HCT116 (cell line): Measurements from ENCODE around the gene TMEM9. TPM values are rescaled to one million over a fixed set of nuclear protein-coding genes. Genes with fewer than 3 reads are reported as not detected.

ENCODE experiments used
- ATAC-seq: fragments of 200-7000 bp; cut with Tn5 transposase; 2 replicates; pipeline ENCODE4 v1.9.1; 2020; ENCODE audit warnings: mild to moderate bottlenecking, moderate library complexity
- BruUV-seq: library from RNA; stranded (reverse); fragments of 400-500 nt; replicated peaks from 2 replicates; lab custom pipeline; 2021; lab: Mats Ljungman, UMichigan
- CTCF ChIA-PET: fragments of 300-600 bp; sonication (Branson Sonifier 250); formaldehyde crosslinking; loops from one replicate; lab custom pipeline; 2021; ENCODE audit warnings: antibody characterized with exemption; lab: Charles Lee
- POLR2A ChIA-PET: fragments of 300-600, 350-600 bp; sonication (Branson Sonifier 250); formaldehyde crosslinking; loops from one replicate; lab custom pipeline; 2021; ENCODE audit warnings: antibody characterized with exemption; lab: Charles Lee
- RAD21 ChIA-PET, 2 experiments: fragments of 300-600 bp; sonication (Branson Sonifier 250); formaldehyde crosslinking; loops; one replicate each; lab custom pipeline; 2023; ENCODE audit warnings: low total read pairs in 2 of 2; ENCODE audit not compliant: uncharacterized antibody in 2 of 2, unreplicated experiment in 2 of 2, low non-redundant PET in 1 of 2; lab: Charles Lee
- DNase-seq: peaks from one replicate; pipeline ENCODE4 v3.0.0-alpha.2; 2010; ENCODE audit warnings: low read depth, low spot score
- H2AFZ ChIP-seq: fragments of 200-600 bp; shearing (Covaris generic), sonication (generic); 2 replicates; pipeline ENCODE4 v1.6.1; 2017; ENCODE audit warnings: low read depth, mixed run types, mixed read lengths, antibody characterized with exemption, low read length; ENCODE audit not compliant: poor library complexity, severe bottlenecking
- H3K27ac ChIP-seq: 2 replicates; pipeline ENCODE4 v1.5.1; 2012; ENCODE audit warnings: low read depth, low read length
- H3K27me3 ChIP-seq: fragments of 200-600 bp; sonication (generic); 2 replicates; pipeline ENCODE4 v1.6.1; 2016; ENCODE audit warnings: mixed run types, low read length, mixed read lengths; ENCODE audit not compliant: insufficient read depth
- H3K36me3 ChIP-seq, 2 experiments: fragments of 200-500 bp in 1 of 2; fragments of 200-600 bp in 1 of 2; sonication (Bioruptor generic) in 1 of 2; sonication (generic) in 1 of 2; 2 replicates each; pipeline versions ENCODE4 v1.5.1 to v1.6.1; 2014 to 2016; ENCODE audit warnings: low read length in 2 of 2, inconsistent platforms in 1 of 2, mixed read lengths in 1 of 2, mixed run types in 1 of 2; ENCODE audit not compliant: insufficient read depth in 2 of 2, control insufficient read depth in 1 of 2
- H3K4me1 ChIP-seq, 2 experiments: fragments of 200-600 bp in 1 of 2; sonication (generic) in 1 of 2; 2 replicates each; pipeline versions ENCODE4 v1.5.1 to v1.6.1; 2012 to 2017; ENCODE audit warnings: low read length in 2 of 2, inconsistent platforms in 1 of 2, mild to moderate bottlenecking in 1 of 2, mixed read lengths in 1 of 2, mixed run types in 1 of 2, moderate library complexity in 1 of 2; ENCODE audit not compliant: insufficient read depth in 2 of 2, control insufficient read depth in 1 of 2
- H3K4me2 ChIP-seq: fragments of 200-600 bp; sonication (generic); 2 replicates; pipeline ENCODE4 v1.6.1; 2017; ENCODE audit warnings: mixed run types, low read length, mixed read lengths
- H3K4me3 ChIP-seq, 2 experiments: fragments of 200-600 bp in 1 of 2; sonication (generic) in 1 of 2; replicated peaks in 1 of 2; 2 replicates each; pipeline ENCODE4 v1.5.1; 2011 to 2016; ENCODE audit warnings: low read length in 2 of 2, control low read depth in 1 of 2, low read depth in 1 of 2, mild to moderate bottlenecking in 1 of 2, mixed read lengths in 1 of 2, mixed run types in 1 of 2
- H3K79me2 ChIP-seq: fragments of 200-600 bp; sonication (generic); 2 replicates; pipeline ENCODE4 v1.6.1; 2017; ENCODE audit warnings: mild to moderate bottlenecking, mixed run types, low read length, moderate library complexity, mixed read lengths; ENCODE audit not compliant: insufficient read depth
- H3K9ac ChIP-seq: fragments of 200-600 bp; sonication (generic); 2 replicates; pipeline ENCODE4 v1.6.1; 2016; ENCODE audit warnings: low read length, mixed read lengths
- H3K9me2 ChIP-seq: fragments of 200-600 bp; sonication (generic), shearing (Covaris generic); 2 replicates; pipeline ENCODE4 v1.6.1; 2017; ENCODE audit warnings: mixed run types, mild to moderate bottlenecking, moderate library complexity; ENCODE audit not compliant: insufficient read depth
- H3K9me3 ChIP-seq, 2 experiments: fragments of 200-500 bp in 1 of 2; fragments of 200-600 bp in 1 of 2; sonication (Bioruptor generic) in 1 of 2; sonication (generic) in 1 of 2; 2 replicates each; pipeline ENCODE4 v1.6.1; 2014 to 2017; ENCODE audit warnings: low read length in 2 of 2, mixed read lengths in 2 of 2, inconsistent platforms in 1 of 2, low read depth in 1 of 2, mild to moderate bottlenecking in 1 of 2, mixed run types in 1 of 2, moderate library complexity in 1 of 2; ENCODE audit not compliant: control insufficient read depth in 1 of 2, insufficient read depth in 1 of 2
- H4K20me1 ChIP-seq: fragments of 200-600 bp; sonication (generic), shearing (Covaris generic); 2 replicates; pipeline ENCODE4 v1.6.1; 2017; ENCODE audit warnings: mixed run types, mild to moderate bottlenecking, moderate library complexity; ENCODE audit not compliant: insufficient read depth
- EGR1 ChIP-seq: IDR thresholded peaks from 2 replicates; pipeline ENCODE4 v1.6.1; 2012; ENCODE audit warnings: low read depth
- ZFX ChIP-seq: fragments of 450-650 bp; IDR thresholded peaks from 2 replicates; pipeline ENCODE4 v1.6.1; 2017
- ZNF274 ChIP-seq: fragments of 200-500 bp; sonication (Bioruptor generic); IDR thresholded peaks from 2 replicates; pipeline ENCODE4 v1.6.1; 2014; ENCODE audit warnings: mild to moderate bottlenecking, low read depth, low read length, inconsistent platforms
- intact Hi-C: fragments of 100-400 bp; cut with micrococcal nuclease; formaldehyde crosslinking; loops from 2 replicates; pipeline ENCODE4 v1.10.0; 2022
- total RNA-seq: library from RNA; stranded (reverse); gene quantifications from one replicate; pipeline ENCODE4 v1.2.1, GENCODE V29; 2021; ENCODE audit not compliant: unreplicated experiment
- TF ChIP-seq, protein P1 (sequence below), 3 experiments: fragments of 200-600 bp in 1 of 3; sonication (generic) in 1 of 3; IDR thresholded peaks in 2 of 3; conservative IDR thresholded peaks in 1 of 3; 2 replicates each; pipeline ENCODE4 v1.5.1; 2012 to 2017; ENCODE audit warnings: low read depth in 2 of 3, low read length in 2 of 3, antibody characterized with exemption in 1 of 3, borderline replicate concordance in 1 of 3, control low read depth in 1 of 3, mild to moderate bottlenecking in 1 of 3, mixed read lengths in 1 of 3, mixed run types in 1 of 3, moderate library complexity in 1 of 3; ENCODE audit not compliant: insufficient read depth in 1 of 3

The TMEM9 gene
- total RNA-seq, 1 experiment from 2014 or later, result 66.3 TPM

DNA sequence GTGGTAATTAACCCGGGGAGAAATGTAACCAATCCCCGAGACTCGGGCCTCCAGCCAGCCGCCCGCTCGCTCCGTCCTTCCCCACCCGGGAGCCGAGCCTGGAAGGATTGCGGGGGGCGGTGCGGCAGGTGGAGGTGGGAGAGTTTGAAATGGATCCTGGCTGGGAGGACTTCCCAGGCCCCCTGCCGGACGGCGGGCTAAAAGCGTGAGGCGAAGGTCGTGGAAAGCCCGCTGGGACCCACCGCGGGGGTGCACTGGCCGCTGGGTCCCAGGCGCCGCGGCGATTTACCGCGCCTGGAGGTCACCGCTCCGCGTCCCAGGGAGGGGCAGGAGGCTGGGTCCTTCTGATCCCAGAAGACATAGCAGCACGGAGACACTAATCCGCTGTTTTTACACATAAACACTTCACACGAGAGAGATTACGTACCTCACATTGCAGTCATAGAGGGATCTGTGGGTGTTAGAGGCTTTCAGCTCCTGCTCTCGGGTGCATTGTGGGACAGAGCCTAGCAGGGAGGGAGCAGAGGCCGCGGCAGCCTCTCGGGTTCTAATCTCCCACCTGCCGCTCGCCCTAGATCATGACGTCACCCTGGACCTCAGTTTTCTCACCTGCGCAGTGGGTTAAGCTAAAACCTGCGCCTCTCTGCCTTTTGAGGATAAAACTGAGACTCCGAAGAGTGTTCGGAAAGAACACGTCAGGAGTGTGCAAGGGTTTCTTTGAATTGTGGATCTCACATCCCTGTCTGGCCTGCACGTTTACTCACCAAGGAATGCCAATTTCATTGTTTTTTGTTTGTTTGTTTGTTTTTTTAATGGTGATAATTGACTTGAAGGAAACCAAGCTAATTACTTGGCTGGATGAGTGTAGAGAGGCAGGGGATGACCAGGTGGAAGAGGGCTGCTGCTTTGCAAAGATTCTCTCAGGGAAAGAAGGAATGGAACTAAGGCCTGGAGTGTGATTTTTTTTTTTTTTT is 17.1 kb upstream of the TMEM9 start:
- peak overlapping the region; percentile 86 for H3K27ac ChIP-seq
- RAD21 ChIA-PET, result no interaction called here
- 0 out of 2 replicates have a peak, but pooled peaks have one; percentile 8 for TF ChIP-seq ZFX
- no peak for TF ChIP-seq ZNF274
- TF ChIP-seq, protein P1, sequence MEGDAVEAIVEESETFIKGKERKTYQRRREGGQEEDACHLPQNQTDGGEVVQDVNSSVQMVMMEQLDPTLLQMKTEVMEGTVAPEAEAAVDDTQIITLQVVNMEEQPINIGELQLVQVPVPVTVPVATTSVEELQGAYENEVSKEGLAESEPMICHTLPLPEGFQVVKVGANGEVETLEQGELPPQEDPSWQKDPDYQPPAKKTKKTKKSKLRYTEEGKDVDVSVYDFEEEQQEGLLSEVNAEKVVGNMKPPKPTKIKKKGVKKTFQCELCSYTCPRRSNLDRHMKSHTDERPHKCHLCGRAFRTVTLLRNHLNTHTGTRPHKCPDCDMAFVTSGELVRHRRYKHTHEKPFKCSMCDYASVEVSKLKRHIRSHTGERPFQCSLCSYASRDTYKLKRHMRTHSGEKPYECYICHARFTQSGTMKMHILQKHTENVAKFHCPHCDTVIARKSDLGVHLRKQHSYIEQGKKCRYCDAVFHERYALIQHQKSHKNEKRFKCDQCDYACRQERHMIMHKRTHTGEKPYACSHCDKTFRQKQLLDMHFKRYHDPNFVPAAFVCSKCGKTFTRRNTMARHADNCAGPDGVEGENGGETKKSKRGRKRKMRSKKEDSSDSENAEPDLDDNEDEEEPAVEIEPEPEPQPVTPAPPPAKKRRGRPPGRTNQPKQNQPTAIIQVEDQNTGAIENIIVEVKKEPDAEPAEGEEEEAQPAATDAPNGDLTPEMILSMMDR (IDR thresholded peaks at IDR 0.05 in 2 of 3, conservative IDR thresholded peaks at IDR 0.05 in 1 of 3; ENCODE audit: borderline replicate concordance in 1 of 3, insufficient read depth in 1 of 3, low read depth in 2 of 3, low read length in 2 of 3), result peak in 2 of 3 experiments; percentile 30 to 46; a peak in 4 of 6 replicates
- peak; percentile 40; the same call in 1 of the 2 replicates for TF ChIP-seq EGR1
- TF ChIP-seq, all 23 proteins: peak for 3
- ATAC-seq (peak; percentile 61), DNase-seq (peak; percentile 46)
- Histone ChIP-seq H3K9me2 (no peaks in the 10 kb centered on the region), H3K4me2 (peak overlapping the region; percentile 96), H2AFZ (peak overlapping the region; percentile 98), H4K20me1 (no peaks in the 10 kb centered on the region), H3K36me3 (no peaks in the 10 kb centered on the region), H3K9me3 (no peaks in the 10 kb centered on the region), H3K79me2 (no peaks in the 10 kb centered on the region), H3K4me1 (peaks cover 9 to 16% of the 10 kb centered on the region in 2 experiments), H3K4me3 (peak overlapping the region; percentile 61 to 68), H3K9ac (peak overlapping the region; percentile 69), H3K27me3 (no peaks in the 10 kb centered on the region)
- POLR2A ChIA-PET, result interaction anchor here (1.6 kb wide), 1 partner anchor 12 kb away, joined by 4 read pairs; no protein-coding TSS in a partner anchor
- intact Hi-C loops, result loop anchor here (2.0 kb wide), 1 partner anchor 45 kb away; the partner anchor contains the start of gene ASCL5
- TSS peak; percentile 95 for BruUV-seq
- CTCF ChIA-PET, result interaction anchor here (1.8 kb wide), 1 partner anchor 21 kb away, joined by 5 read pairs; no protein-coding TSS in a partner anchor
